Measurements from ENCODE around the gene LDB2.

- TF ChIP-seq, protein P1, sequence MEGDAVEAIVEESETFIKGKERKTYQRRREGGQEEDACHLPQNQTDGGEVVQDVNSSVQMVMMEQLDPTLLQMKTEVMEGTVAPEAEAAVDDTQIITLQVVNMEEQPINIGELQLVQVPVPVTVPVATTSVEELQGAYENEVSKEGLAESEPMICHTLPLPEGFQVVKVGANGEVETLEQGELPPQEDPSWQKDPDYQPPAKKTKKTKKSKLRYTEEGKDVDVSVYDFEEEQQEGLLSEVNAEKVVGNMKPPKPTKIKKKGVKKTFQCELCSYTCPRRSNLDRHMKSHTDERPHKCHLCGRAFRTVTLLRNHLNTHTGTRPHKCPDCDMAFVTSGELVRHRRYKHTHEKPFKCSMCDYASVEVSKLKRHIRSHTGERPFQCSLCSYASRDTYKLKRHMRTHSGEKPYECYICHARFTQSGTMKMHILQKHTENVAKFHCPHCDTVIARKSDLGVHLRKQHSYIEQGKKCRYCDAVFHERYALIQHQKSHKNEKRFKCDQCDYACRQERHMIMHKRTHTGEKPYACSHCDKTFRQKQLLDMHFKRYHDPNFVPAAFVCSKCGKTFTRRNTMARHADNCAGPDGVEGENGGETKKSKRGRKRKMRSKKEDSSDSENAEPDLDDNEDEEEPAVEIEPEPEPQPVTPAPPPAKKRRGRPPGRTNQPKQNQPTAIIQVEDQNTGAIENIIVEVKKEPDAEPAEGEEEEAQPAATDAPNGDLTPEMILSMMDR (IDR thresholded peaks at IDR 0.05) = no peak
- no peak for TF ChIP-seq POLR2A (IDR thresholded peaks at IDR 0.05)
Observed at GRCh38 chr4:16883806-16884205, 14.6 kb downstream of the LDB2 start.

All from uterus (tissue), 2 donors.